NCI-H187 treated with DMSO at 0.1 percent for 48 hours (cell line): Measurements from ENCODE around the gene GLOD4.
"Not testable (repeated sequence)": the region's sequence is repeated elsewhere in the genome, so short reads cannot be mapped to it uniquely, and the experiment has no call there.

Experiments used
- DNase-seq: peaks from one replicate; lab custom pipeline; 2025; lab: John Stamatoyannopoulos, UW

The GLOD4 gene

DNA sequence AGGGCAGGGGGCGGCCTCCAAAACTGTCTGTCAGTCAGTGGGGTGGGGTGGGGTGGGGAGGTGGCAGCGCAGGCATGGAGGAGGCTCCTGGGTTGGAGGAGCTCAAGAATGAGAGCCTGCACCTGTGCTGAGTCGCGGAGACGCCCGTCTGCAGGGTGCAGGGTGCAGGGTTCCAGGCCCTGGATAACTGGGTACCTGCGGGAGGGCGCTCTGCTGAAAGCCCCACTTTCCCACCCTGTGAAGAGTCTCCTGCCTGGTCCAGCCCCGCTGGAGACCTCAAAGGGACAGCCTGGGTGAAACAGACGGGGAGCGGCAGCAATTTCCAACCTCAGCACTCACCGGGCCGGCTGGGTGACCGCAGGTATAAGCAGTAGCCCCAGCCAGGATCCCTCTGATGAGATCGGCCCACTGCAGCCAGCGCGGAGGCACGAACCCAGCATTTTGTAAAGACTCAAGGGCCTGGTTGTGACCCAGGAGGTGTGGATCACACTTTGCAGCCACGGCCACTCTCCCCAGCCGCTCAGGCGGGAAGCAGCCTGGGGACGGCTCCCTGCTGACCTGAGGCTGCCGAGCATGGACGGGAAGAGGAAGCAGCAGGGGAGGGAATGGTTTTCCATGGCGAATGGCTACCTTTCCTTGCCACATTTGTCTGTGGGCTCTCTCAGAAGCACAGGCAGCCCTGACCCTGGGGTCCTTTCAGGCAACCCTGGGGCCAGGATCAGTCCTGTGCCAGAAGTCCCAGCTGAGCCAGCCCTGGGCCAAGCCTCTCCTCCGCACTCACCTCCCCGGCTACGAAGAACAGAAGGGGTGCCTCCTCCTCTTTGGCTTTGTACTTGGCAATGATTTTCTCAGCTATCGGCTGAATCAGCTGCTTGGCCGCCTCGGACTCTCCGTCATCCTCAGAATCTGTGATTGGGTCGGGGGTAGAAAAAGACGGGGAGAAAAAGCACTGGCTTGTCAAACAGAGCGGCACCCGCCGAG is 21.1 kb upstream of the GLOD4 start:
- no peak for DNase-seq

DNA sequence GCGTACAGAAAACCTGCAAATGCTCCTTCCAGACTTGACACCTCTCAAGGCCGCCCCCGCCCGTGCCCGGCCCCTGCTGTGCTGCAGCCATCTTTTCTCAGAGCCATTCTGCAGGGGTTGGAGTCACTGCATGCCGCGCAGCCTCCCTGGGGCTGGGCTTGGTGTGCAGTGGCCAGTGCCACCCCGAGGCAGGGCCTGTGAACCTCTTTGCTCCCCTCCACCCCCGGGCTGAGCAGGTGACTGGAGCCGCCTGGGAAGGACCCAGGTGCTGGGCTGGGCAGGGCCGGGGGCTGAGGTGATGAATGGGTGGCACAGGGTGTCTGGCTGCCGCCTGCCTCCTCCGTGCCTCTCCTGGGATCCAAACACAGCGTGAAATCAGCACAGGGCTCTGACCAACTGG is 20.4 kb upstream of the GLOD4 start:
- DNase-seq = no peak

DNA sequence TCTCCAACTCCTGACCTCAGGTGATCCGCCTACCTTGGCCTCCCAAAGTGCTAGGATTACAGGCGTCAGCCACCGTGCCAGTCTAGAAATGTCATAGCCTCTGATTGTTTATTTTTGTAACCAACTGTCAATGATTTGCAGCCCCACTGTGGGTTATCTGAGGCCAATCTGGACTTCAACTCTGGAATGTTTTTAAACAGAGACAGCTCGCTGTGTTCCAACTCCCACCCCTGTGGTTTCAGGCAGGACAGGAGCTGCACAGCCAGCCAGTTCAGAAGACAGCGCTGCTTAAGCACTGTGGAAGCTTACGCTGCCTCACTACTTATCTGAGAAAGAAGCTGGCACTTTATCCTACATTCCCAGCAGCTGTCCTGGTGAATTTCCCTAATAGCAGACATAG is 19.6 kb upstream of the GLOD4 start:
- no peak for DNase-seq

DNA sequence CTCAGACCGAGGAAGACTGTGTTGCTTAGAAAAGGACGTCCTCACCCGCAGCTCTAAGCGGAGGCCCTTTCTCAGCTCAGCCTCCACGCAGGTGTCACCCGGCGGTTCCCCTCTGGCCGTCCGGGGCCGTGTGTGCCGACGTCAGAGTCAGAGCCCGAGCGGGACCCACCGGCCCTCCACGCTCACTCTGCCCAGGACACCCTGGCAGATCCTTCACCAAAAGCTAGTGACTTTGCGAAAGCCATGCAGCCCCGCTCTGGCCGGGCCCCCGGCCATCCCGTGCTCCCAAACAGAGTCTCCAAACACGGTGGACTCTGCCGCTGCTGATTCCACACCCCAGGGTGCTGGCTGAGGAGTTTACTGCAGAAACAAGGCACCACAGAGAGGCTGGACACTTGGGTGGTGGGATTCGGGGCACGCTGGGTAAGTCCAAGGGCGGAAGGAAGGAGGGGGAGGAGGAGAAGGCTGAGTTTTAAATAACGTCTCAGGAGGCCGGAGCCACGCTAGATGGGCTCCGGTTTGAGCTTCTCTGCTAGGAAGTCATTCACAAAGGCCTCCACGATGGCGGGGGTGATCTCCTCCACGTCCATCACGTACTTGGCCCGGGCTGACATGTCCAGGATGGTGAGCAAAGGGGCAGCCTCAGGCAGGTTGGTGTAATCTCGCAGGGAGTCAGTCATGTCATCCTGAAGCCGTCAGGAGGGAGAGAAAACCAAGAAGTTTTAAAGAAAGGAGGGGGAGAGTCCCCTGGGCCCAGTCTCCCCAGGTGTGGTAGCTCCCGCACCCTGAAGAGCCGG is 18.6 kb upstream of the GLOD4 start:
- DNase-seq = no peak

DNA sequence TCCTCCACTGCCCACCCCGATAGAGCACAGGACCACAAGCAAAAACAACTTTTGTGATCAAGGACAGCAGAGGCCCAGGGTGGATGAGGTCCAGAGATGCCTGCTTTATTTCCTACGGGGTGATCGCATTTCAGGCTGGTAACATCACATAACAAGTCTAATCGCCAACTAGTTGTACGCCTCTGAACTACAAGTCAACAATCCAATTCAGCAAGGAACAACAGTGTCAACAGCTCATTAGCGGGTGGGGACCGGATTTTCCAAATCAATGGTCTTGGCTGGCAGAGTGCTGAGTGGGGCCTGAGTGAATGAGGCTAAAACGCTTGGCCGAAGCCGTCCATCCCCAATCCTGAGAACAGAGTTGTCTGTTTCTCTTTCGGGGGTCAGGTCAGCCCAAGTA is 17.2 kb upstream of the GLOD4 start:
- DNase-seq = no peak

DNA sequence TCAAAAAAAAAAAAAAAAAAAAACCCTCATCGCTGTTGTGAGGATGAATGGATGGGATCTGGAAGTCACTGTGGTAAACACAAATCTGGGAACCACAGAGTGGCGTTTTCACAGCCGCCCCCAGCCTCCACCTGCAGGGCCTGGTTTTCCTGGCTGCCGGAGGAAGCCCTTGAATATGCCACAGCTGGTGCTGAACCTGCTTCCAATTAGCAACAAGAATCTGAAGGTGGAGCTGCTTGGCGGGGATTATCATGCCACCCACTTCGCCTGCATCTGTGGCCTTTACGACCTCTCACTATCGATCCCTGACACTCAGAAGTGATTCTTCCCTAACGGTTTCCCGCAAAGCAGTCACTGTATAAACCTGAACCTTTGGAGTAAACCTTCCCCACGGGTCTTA is 16.2 kb upstream of the GLOD4 start:
- DNase-seq = no peak

DNA sequence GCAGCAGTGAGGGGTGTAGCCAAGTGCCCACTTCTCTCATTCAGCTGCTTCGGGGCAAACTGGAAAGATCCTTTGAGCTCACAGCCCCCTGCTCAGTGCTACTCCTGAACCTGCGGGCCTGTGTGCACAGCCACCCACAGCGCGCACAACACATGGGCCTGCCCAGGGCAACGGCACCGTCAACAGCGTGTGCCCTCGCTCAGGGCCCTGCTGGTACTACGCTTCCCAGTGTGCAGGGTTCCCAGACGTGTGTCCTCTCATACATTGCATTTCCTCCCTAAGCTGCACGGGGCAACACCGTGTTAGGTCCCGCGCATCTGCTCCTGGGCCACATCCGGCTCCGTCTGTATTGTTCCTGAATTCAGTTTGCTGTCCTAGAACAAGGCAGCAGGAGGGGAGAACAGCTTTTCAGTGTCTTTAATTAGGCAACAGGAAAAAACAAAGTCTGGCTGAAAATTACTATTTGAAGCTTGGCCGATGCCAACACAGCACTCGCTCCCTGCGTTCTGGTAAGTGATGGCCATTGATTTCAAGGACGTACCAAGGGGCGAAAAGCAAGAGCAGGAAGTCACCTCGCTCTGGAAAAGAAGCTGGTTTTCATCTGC is 15.3 kb upstream of the GLOD4 start:
- no peak for DNase-seq

DNA sequence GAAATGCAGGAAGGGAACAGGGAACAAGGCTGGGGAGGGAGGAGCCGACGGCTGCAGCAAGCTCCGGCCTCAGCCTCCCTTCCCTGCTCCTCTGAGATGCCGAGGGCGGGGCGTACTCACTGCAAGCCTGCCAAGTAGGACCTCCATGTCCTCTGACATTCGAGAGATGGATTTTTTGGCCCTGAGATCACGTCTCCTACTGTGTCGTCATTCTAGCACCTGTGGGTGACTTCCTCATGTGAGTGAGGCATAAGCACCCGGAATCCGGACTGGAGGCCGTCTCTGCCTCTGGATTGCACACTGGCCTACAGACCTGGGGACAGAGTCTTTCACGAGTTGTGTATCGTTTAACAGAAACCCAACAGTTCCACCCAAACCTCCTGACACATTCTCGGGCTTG is 14.5 kb upstream of the GLOD4 start:
- no peak for DNase-seq

DNA sequence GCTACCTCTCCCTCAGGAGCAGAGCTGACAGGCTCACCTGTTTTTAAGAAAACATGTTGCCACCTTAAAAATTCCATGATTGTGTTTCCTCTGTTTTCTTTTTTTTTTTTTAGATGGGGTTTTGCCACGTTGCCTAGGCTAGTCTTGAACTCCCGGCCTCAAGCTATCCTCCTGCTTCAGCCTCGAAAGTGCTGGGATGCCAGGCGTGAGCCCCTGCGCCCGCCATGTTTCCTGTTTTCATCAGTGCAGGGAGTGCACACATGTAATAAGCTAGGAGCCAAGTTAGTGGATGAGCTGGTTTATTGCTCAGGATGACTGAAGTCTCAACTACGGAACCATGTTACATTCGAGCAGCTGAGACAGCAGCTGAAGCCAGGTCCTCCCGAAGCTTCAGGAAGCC is 13.6 kb upstream of the GLOD4 start:
- DNase-seq = no peak

DNA sequence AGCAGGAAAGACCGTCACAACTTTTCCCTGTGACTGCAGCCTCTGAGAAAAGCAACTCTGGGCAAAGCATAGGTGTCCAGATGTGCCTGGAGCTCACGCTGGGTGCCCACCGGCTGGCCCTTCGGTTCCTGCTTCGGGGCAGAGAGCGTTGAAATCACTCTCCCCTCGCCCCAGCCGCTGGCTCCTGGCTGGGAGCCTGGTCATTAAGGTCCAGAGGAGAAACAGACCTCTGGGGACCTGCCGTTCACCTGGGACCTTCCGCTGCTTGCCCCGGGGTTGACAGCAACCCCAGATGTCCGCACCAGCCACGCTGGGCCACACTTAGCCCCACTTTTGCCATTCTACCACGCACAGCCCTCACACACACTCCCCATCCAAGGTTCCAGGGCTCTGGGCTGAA is 13.2 kb upstream of the GLOD4 start:
- DNase-seq = no peak

DNA sequence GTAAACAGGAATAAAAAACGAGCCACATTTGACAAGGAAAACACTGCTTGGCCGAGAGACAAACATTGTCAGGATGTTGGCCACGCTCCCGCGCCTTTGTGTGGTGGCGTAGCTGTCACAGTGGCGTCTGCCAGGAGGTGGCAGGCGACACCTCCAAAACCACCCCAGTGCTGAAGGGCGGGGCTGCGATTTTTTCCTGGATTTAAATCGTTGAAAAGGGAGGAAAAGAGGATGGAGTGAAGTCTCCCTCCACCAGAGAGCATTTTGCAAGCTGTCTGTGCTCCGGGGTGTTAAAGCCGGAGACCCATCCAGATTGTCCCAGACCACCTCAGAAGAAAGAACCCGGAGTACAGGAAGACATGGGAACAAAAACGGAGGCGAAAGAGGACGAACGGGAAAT is 12.8 kb upstream of the GLOD4 start:
- no peak for DNase-seq

DNA sequence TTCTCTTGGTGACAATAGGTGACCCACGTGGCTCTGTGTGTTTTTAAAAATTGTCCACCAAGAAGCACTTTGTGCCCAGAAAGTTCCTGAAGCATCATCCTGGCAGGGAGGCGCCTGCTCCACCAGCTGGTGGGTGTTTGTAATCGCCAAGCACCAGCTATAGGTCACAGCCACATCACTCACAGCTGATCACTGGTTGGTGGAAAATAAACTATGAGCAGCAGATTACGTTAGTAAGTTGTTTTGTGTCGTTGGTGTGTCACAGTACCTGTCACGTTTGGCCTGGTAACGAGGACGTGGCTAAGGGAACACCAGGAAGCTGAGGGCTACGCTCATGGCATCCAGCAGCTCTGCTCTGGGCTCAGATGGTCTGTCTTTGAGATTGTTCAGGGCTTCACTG is 10.2 kb upstream of the GLOD4 start:
- no peak for DNase-seq

DNA sequence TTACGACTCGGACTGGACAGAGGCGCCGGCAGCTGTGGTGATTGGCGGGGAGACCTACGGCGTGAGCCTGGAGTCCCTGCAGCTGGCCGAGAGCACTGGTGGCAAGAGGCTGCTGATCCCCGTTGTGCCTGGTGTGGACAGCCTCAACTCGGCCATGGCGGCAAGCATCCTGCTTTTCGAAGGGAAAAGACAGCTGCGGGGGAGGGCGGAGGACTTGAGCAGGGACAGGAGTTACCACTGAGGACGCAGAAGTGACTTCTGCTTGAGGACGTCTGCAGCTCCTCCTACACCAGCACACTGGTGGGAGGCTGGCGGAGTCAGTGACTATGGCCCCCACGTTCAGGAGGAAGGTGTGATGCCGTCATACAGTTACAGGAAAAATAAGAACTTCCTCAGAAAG is 9.7 kb upstream of the GLOD4 start:
- DNase-seq = no peak

DNA sequence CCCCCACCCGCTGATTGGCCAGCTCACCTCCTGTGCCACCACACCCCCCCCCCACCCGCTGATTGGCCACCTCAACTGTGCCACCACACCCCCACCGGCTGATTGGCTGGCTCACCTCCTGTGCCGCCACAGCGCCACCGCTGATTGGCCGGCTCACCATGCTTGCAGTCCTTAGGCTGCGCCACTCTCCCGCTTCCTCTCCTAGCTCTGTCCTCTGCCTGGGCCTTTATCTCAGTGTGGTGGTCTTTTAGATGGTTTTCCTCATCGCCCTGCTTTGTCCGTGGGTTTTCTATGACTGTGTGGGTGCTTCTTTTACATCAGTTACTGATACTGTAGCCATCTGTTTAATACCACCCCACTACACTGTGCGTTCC is 8.8 kb upstream of the GLOD4 start:
- DNase-seq = not testable (repeated sequence)

DNA sequence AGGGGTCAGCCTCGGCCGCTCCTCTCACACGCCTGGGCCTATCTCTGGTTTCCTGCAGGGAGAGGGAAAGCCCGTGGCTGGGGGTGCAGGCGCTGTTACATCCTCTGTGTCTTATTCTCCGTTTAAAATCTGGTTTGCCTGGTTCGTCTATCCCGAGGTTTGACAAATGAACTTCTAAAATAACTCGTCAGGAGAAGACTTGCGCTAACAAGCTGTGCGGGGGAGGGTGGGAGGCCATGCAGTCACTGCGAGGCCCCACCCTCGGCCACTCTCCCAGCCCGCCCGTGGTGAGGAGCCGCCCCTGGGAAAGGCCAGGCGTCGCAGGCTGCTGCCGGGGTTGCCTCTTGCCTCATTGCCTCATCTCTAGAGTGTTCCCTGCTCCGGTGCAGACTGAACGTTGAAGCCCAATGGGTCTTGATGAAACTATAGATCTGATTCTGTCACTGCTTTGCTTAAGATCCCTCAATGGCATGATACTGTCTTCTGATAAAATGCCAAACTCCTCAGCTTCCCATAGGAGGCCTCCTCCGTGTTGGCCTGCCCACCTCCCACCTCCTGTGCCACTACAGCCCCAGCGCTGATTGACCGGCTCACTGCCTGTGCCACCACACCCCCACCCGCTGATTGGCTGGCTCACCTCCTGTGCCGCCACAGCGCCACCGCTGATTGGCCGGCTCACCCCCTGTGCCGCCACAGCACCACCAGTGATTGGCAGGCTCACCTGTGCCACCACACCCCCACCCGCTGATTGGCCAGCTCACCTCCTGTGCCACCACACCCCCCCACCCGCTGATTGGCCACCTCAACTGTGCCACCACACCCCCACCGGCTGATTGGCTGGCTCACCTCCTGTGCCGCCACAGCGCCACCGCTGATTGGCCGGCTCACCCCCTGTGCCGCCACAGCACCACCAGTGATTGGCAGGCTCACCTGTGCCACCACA is 8.1 kb upstream of the GLOD4 start:
- DNase-seq = not testable (repeated sequence)

DNA sequence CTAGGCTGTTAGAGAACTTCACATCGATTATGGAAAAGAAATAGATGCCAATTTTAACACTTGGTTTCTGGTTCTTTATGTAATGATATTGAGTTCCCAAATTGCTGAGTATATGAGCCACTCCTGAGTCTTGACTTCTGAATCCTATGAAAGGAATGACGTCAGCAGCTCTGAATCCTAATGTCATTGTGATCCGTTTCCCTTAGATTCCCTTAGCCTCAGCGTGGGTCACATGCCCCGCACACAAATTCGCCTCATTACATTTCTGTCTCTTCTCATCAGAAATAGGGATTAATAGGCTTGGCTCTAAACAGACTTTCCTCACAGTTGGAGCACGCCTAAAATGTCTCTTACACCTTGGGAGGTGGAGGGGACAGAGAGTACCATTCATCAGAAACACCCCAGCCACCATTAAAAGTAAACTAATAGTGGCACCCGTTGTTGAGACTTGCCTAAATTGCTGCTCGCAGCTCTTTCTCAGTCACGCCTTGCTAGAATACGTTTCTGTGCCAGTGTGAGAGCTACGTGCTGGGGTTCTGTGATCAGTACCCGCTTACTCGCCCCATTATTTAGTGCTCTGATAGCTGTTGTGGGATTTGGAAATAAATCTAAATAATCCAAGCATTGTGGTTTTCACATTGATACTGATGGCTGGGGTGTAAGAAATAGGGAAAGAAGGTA is 7.2 kb upstream of the GLOD4 start:
- no peak for DNase-seq

DNA sequence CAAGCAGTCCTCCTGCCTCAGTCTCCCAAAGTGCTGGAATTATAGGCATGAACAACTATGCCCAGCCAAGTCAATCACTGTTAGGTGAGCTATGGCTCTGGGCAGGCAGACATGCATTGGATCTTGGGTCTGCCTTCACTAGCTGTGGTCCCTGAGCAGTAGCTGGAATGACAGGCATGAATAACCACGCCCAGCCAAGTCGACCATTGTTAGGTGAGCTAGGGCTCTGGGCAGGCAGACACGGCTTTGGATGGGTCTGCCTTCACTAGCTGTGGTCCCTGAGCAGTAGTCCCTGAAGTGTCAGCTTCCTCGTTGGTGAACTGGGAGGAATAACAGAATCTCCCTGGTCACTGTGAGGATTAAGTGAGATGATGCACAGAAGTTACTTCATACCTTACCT is 6.5 kb upstream of the GLOD4 start:
- DNase-seq = no peak

DNA sequence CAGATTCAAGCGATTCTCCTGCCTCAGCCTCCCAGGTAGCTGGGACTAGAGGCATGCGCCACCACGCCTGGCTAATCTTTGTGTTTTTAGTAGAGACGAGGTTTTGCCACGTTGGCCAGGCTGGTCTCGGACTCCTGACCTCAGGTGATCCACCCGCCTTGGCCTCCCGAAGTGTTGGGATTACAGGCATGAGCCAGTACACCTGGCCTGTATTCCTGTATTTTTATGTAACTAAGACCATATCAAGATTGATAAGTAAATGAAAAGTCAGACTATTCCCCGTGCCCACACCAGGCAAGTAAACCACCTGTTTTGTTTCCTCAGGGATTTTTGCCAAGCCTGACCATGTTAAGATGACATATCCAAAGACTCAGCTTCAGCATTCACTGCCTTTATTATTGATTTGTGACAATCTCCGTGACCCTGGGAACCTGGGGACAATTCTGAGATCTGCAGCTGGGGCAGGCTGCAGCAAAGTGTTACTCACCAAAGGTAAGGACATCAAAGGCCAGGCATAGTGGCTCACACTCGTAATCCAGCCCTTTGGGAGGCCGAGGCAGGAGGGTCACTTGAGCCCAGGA is 5.7 kb upstream of the GLOD4 start:
- no peak for DNase-seq

DNA sequence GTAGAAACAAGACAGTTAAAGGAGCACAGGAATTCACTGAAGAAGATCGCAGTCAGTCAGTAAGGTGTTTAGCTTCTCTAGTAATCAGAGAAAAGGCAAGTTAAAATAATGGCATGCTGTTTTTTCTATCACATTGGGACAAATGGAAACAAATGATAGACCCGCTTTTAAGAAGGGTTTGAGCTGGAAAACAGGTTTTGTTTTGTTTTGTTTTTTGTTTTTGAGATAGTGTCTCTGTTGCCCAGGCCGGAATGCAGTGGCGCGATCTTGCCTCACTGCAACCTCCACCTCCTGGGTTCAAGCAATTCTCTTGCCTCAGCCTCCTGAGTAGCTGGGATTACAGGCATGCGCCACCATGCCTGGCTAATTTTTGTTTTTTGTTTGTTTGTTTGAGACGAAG is 3.8 kb upstream of the GLOD4 start:
- not testable (repeated sequence) for DNase-seq

DNA sequence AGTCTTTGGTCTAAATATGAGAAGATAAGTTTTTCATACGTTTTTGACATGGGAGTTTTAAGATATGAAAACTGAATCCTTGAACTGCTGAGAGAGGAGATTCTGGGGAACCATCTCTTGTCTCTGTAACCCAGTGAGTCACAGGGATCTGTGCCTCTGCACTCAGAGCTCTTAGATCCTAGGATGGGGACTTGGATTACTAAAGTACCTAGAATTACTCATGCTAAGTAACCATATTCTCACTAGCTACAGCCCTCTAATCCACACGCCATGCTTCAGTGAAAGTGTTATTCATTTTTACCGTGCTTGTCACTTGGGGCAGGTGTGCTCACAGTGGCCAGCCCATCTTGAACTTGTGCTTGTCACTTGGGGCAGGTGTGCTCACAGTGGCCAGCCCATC is 2.1 kb upstream of the GLOD4 start:
- no peak for DNase-seq

DNA sequence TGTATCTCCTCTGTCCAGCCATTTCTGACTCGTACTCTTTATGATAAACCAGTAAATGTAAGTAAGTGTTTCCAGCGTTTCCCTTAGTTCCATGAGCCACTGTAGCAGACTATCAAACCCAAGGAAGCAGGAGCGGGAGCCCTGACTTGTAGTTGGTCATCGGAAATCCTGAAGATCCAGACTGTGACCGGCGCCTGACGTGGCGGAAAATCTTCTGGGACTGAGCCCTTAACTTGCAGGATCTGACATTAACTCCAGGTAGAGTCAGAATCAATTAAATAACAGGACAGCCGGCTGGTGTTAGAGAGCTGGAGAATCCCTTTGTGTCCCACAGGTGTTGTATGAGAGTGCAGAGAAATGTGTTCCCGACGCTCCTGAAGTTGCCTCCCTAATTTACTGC is 4.0 kb downstream of the GLOD4 start:
- DNase-seq = no peak
